ENCODE results near the gene ZFYVE26.

The ZFYVE26 gene

DNA sequence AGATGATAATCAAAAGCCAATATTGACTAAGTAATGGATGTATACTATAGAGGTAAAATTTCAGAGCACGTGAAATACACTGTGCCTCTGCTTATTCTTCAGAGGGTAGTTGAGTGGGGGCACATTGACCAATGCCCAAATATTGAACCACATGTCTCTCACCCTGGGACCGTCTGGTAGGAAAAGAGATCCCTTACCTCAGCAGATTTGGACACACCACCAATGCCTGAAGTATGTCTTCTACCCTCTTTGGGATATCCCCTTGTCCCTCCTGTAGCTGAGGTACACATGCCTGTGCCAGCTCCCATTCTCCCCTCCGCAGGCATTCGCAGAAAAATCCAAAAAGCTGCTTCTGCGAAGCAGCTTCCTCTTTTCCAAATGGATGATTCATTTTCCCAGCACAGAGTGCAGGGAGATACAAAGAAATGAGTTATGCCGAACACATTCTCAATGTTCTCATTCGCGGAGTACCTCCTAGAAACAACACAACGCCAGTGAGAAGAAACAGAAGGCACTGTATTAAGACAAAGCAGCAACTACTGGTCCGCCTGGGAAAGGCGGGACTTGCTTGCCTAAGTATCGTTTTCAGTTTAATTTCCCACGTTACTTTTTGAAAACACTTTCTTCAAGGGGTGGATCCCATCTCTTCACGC, 691 bp downstream of the ZFYVE26 start:
- DNase-seq (ENCODE audit: low read depth), result peak; percentile 58

GRCh38 chr14:67814821-67815220, 1.6 kb downstream of the ZFYVE26 start:
- DNase-seq (ENCODE audit: low read depth), result no peak

DNA sequence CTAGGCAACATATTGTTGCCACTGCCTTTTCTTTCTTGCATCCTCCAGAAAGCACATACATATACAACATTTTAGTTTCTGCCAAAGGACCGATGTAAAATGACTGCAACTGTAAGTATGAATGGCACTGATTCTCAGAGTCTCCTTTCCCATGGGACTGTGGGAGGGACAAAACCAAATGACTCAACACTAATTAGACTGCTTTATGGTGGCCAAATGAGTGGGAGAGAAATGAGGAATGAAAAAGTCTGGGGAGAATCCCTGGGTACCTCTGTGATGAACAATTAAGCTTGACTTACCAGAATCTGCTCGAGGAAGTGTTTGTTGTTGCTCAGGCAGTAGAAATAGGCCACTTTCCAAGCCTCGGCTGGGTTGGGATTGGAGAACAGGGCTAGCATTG, 10.1 kb downstream of the ZFYVE26 start:
- no peak for DNase-seq (ENCODE audit: low read depth)

DNA sequence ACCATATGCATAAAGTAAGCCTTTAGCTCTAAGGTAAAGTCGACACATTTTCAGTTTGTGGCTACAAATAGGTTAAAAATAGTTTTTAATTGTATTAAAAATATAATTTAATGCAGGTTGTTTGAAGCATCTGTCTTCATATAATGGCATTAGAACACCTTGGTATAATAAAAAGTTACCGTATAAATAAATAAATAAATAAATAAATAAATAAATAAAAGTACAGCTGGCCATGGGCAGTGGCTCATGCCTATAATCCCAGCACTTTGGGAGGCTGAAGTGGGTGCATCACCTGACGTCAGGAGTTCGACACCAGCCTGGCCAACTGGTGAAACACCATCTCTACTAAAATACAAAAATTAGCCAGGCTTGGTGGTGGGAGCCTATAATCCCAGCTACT, 15.6 kb downstream of the ZFYVE26 start:
- DNase-seq (ENCODE audit: low read depth), result no peak

GRCh38 chr14:67798731-67799130, 17.7 kb downstream of the ZFYVE26 start:
- no peak for DNase-seq (ENCODE audit: low read depth)

- no peak for DNase-seq (ENCODE audit: low read depth)
These were observed 28.7 kb downstream of the ZFYVE26 start for GRCh38 chr14:67787673-67788072.

DNA sequence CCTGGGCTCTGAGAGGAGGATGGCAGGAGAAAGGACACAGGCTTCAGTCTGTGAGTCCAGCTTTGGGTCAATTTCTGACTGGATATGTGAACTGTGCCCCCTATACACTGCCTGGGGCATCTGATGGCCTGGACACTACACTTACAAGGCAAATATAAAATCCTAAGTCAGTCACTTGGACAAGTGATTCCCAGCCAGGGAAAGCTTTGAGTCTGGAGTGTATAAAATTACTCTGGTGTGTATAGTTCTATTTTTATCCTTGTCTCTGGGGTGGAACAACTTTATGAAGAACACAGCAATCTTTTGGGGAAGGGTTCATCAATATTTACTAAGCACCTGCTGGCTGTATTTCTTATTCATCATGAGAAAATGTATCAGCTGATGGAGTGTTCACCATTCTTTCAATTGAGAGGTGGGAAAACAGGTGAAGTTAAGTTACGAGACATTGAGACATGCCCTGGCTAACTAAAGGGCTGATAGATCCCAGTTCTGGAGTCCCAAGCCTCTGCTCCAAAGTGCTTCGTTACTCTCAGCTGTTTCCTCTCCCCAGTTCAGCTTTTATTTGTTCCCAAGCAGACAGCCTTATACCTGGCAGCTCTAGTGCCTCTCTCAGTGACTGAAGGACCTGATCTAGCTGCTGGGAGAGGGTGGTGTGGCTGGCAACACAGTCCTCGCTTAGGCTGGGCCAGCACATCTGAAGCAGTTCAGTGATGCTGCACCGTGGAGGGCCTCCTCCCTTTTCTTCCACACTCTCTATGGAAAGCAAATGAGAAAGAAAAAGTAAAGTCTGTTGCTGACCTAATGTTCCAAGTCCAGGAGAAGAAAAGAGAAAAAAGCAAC, 30.9 kb downstream of the ZFYVE26 start:
- DNase-seq (ENCODE audit: low read depth), result no peak

DNA sequence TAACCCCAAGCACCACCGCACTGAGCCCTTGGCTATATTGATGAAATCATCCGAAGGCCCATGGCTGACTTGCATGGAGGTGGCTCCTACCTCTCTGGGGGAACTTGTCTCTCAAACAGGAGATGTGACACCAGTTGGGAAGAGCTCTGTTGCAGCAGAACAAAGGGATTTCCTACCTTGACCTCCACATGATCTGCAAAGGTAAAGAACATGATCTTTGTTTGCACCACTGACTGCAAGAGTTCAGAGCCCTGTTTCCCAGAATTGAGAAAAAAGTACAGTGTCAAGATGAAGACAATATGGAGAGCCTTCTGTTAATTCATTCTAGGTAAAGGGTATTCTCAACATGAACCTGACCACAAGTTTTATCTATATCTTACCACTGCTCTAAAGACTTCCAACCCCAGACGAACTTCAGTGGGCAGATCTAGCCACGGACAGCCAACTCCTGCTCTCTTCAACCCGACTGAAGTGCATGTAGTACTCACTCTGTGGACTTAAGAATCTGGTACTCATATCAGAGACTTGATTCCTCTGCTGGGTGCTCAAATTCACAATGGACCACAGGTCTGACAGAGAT, 32.1 kb downstream of the ZFYVE26 start:
- DNase-seq (ENCODE audit: low read depth), result no peak

- DNase-seq (ENCODE audit: low read depth), result no peak
These were observed 34.3 kb downstream of the ZFYVE26 start for GRCh38 chr14:67782090-67782489.

- DNase-seq (ENCODE audit: low read depth), result no peak
These were observed 37.6 kb downstream of the ZFYVE26 start for GRCh38 chr14:67778792-67779191.

GRCh38 chr14:67776653-67777322, 39.6 kb downstream of the ZFYVE26 start:
- no peak for DNase-seq (ENCODE audit: low read depth)

- peak; percentile 40 for DNase-seq (ENCODE audit: low read depth)
These were observed 42.5 kb downstream of the ZFYVE26 start for GRCh38 chr14:67773844-67774377.

DNA sequence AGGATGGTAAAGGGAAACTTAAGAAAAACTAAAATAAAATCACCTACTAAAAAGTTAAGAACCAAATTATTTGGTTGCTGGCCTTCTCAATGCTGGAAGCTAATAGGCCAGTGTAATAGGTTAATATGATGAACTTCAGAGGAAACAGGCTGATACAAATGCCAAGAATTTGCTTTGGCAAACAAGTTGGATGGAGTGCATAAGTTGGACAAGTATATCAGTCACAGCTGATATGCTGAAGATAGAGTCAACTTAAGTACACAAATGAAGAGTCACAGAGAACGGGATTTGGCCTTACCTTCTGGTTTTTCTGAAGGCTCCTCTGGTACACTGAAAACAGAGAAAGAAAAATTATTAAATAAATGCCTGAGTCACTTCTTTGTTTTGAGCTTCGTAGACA, 48.2 kb downstream of the ZFYVE26 start:
- DNase-seq (ENCODE audit: low read depth), result no peak

- no peak for DNase-seq (ENCODE audit: low read depth)
These were observed 50.2 kb downstream of the ZFYVE26 start for GRCh38 chr14:67766035-67766680.

DNA sequence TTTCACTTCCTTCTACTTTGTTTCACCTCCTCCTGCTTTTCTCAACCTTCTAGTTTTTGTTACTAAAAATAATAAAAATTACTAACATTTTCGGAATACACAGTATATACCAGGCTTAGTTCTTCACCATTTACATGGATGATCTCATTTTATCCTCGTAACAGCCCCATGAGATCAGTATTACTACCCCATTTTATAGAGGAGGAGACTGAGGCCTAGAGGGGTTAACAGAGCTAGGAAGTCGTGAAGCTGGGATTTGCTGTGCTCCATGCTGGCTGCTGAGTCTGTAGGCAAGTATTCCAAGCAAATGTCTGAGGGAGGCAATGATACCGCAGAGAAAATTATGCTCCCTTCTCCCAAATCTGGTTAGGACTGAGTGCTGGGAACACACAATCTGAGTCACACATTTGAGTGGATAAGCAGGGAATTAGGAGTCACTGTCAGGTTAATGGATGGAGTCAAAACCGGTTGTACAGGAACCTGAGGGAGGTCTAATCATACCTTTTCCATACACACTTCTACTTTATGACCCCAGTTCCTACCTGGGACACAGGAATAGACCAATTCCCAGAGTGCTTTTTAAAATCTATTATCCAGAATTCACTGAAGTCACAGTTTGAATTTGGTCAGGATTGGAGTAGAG, 51.1 kb downstream of the ZFYVE26 start:
- no peak for DNase-seq (ENCODE audit: low read depth)

- DNase-seq (ENCODE audit: low read depth), result no peak
These were observed 51.9 kb downstream of the ZFYVE26 start for GRCh38 chr14:67764496-67764895.

DNA sequence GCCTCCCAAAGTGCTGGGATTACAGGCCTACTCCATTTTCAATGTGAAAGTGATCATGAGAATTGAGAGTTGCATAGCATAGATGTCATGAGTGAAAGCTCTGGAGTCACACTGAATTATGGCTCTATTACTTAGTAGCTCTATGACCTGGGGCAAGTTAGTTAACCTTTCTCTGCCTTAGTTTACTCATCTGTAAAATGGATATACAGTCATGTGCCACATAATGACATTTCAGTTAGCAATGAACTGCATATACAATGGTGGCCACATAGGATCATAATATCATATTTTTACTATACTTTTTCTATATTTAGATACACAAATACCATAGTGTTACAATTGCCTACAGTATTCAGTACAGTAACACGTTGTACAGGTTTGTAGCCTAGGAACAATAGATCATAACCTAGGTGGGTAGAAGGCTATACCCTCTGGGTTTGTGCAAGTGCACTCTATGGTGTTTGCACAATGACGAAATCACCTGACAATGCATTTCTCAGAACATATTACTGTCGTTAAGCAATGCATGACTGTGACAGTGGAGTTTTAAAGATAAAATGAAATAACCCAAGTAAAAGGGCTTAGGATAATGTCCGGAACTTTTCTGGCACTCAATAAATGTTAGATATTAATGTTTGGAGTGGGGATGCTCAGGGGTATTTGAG, 53.1 kb downstream of the ZFYVE26 start:
- DNase-seq (ENCODE audit: low read depth), result no peak

- peak; percentile 35 for DNase-seq (ENCODE audit: low read depth)
These were observed 54.3 kb downstream of the ZFYVE26 start for GRCh38 chr14:67762051-67762450.

GRCh38 chr14:67759916-67760315, 56.5 kb downstream of the ZFYVE26 start:
- DNase-seq (ENCODE audit: low read depth), result no peak

DNA sequence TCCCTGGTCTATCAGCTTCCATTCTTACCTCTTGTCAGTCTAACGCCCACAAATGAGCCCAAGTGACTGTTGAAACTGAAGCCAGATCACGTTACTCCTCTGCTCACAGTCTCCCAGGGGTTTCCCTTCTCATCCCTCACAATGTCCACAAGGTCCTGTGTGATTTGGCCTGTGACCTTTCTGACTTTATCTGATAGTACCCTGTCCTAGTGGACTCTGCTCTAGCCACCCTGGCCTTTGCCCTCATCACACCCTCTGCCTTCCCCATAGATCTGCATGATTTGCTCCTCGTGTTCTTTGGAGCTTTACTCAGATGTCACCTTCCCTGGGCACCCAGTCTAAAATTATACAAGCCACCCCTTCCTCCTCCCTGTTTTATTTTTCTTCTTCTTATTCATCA, 59.2 kb downstream of the ZFYVE26 start:
- DNase-seq (ENCODE audit: low read depth), result no peak

DNA sequence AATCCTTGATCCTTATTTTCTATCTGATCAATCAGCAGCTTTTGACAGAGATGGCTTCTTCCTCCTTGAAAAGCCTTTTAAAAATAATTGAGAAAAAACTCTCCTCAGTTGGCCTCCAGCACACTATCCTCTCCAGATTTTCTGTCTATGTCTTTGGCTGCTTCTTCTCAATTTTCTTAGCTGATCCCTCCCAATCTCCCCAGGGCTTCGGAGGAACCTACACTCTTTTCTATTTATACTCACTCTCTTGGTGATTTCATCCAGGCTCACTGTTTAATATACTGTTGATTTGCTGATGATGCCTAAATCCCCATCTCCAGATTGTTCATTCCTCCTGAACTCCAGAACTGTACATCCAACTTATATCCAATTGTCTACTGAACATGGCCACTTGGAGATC, 59.9 kb downstream of the ZFYVE26 start:
- DNase-seq (ENCODE audit: low read depth), result no peak
